ENCODE results near the gene ARHGAP19. TPM values are rescaled to one million over a fixed set of nuclear protein-coding genes. Genes with fewer than 3 reads are reported as not detected.
"Not testable (repeated sequence)": the region's sequence is repeated elsewhere in the genome, so short reads cannot be mapped to it uniquely, and the experiment has no call there.

The ARHGAP19 gene
- total RNA-seq, 4 donors from 2014 or later = 3.5 to 5.4 (median 4.6) TPM

- H3K4me3 ChIP-seq = no peak overlapping the region
- intact Hi-C loops (cut with DNase I) = no loop called here
- DNase-seq (ENCODE audit: extremely low spot score) = no peak
- H3K36me3 ChIP-seq = no peaks in the 10 kb centered on the region
- H3K27me3 ChIP-seq = no peaks in the 10 kb centered on the region
- no peak overlapping the region for H3K27ac ChIP-seq (replicated peaks in 1 of 4)
- no peaks in the 10 kb centered on the region for H3K9me3 ChIP-seq
- 99% methylated on average over 3 of the region's 3 CpGs for WGBS
- H3K4me1 ChIP-seq = peaks cover 9 to 12% (median 11%) of the 10 kb centered on the region in 4 donors
- TF ChIP-seq POLR2A (IDR thresholded peaks at IDR 0.05; ENCODE audit: low read depth) (no peak), POLR2AphosphoS5 (IDR thresholded peaks at IDR 0.05) (no peak), EP300 (IDR thresholded peaks at IDR 0.05) (no peak), CTCF (IDR thresholded peaks at IDR 0.05) (no peak)
These were observed 18.7 kb downstream of the ARHGAP19 start for GRCh38 chr10:97273700-97274099.

- intact Hi-C loops (cut with DNase I) = no loop called here
- H3K4me3 ChIP-seq = no peak overlapping the region
- TF ChIP-seq POLR2AphosphoS5 (IDR thresholded peaks at IDR 0.05) (no peak), EP300 (IDR thresholded peaks at IDR 0.05) (no peak)
- H3K27ac ChIP-seq (replicated peaks in 1 of 4) = no peak overlapping the region
- no peaks in the 10 kb centered on the region for H3K9me3 ChIP-seq
- 83% methylated on average over 3 of the region's 3 CpGs for WGBS
- peaks cover 0 to 5% (median 0%) of the 10 kb centered on the region in 4 donors for H3K36me3 ChIP-seq
- no peak for DNase-seq (ENCODE audit: extremely low spot score)
- H3K4me1 ChIP-seq = no peaks in the 10 kb centered on the region
- H3K27me3 ChIP-seq = no peaks in the 10 kb centered on the region
These were observed 21.8 kb downstream of the ARHGAP19 start for GRCh38 chr10:97270523-97271154.

GRCh38 chr10:97267671-97268070, 24.8 kb downstream of the ARHGAP19 start:
- intact Hi-C loops (cut with DNase I) = no loop called here
- DNase-seq (ENCODE audit: extremely low spot score) = no peak
- no peak for TF ChIP-seq POLR2A (IDR thresholded peaks at IDR 0.05; ENCODE audit: low read depth)
- TF ChIP-seq EP300 (IDR thresholded peaks at IDR 0.05) = no peak
- no peak for TF ChIP-seq CTCF (IDR thresholded peaks at IDR 0.05)
- no peak for TF ChIP-seq POLR2AphosphoS5 (IDR thresholded peaks at IDR 0.05)
- Histone ChIP-seq H3K9me3 (no peaks in the 10 kb centered on the region), H3K4me3 (no peak overlapping the region), H3K27me3 (no peaks in the 10 kb centered on the region), H3K27ac (replicated peaks in 1 of 4) (no peak overlapping the region), H3K36me3 (peaks cover 0 to 33% (median 9%) of the 10 kb centered on the region in 4 donors), H3K4me1 (no peaks in the 10 kb centered on the region)
- WGBS = 96% methylated on average over 4 of the region's 4 CpGs

GRCh38 chr10:97265095-97265494, 27.3 kb downstream of the ARHGAP19 start:
- WGBS = 97% methylated on average over 3 of the region's 3 CpGs
- DNase-seq (ENCODE audit: extremely low spot score); intact Hi-C loops (cut with DNase I): not testable (repeated sequence)

GRCh38 chr10:97263971-97264370, 28.5 kb downstream of the ARHGAP19 start:
- intact Hi-C loops (cut with DNase I) = no loop called here
- WGBS = 89% methylated on average over 5 of the region's 5 CpGs
- TF ChIP-seq POLR2A (IDR thresholded peaks at IDR 0.05; ENCODE audit: low read depth) (no peak), POLR2AphosphoS5 (IDR thresholded peaks at IDR 0.05) (no peak), EP300 (IDR thresholded peaks at IDR 0.05) (no peak), CTCF (IDR thresholded peaks at IDR 0.05) (no peak)
- Histone ChIP-seq H3K27ac (replicated peaks in 1 of 4) (no peak overlapping the region), H3K4me1 (no peaks in the 10 kb centered on the region), H3K27me3 (no peaks in the 10 kb centered on the region), H3K36me3 (peaks cover 0 to 42% (median 11%) of the 10 kb centered on the region in 4 donors), H3K4me3 (no peak overlapping the region), H3K9me3 (no peaks in the 10 kb centered on the region)
- no peak for DNase-seq (ENCODE audit: extremely low spot score)

More at GRCh38 chr10:97265095-97265494, 27.3 kb downstream of the ARHGAP19 start:
- H3K27ac ChIP-seq (replicated peaks in 1 of 4); H3K4me1 ChIP-seq; H3K4me3 ChIP-seq; H3K9me3 ChIP-seq; H3K27me3 ChIP-seq: not testable (repeated sequence)
- peaks cover 0 to 37% (median 9%) of the 10 kb centered on the region in 4 donors for H3K36me3 ChIP-seq

GRCh38 chr10:97261656-97262055, 30.8 kb downstream of the ARHGAP19 start:
- no peak overlapping the region for H3K4me3 ChIP-seq
- no peak overlapping the region for H3K27ac ChIP-seq (replicated peaks in 1 of 4)
- H3K4me1 ChIP-seq = no peaks in the 10 kb centered on the region
- H3K27me3 ChIP-seq = no peaks in the 10 kb centered on the region
- TF ChIP-seq POLR2A (IDR thresholded peaks at IDR 0.05; ENCODE audit: low read depth) = no peak
- TF ChIP-seq CTCF (IDR thresholded peaks at IDR 0.05) = no peak
- TF ChIP-seq EP300 (IDR thresholded peaks at IDR 0.05) = no peak
- no peak for TF ChIP-seq POLR2AphosphoS5 (IDR thresholded peaks at IDR 0.05)
- H3K36me3 ChIP-seq = peaks cover 0 to 53% (median 16%) of the 10 kb centered on the region in 4 donors
- DNase-seq (ENCODE audit: extremely low spot score) = no peak
- no peaks in the 10 kb centered on the region for H3K9me3 ChIP-seq
- WGBS = 80% methylated on average over 1 of the region's 1 CpG
- intact Hi-C loops (cut with DNase I) = no loop called here

All from esophagus muscularis mucosa (tissue), 4 donors.